ENCODE results near the gene DPP4.
A peak's percentile ranks its signal among the peaks of the same experiment; 100 is the strongest.

The DPP4 gene

DNA sequence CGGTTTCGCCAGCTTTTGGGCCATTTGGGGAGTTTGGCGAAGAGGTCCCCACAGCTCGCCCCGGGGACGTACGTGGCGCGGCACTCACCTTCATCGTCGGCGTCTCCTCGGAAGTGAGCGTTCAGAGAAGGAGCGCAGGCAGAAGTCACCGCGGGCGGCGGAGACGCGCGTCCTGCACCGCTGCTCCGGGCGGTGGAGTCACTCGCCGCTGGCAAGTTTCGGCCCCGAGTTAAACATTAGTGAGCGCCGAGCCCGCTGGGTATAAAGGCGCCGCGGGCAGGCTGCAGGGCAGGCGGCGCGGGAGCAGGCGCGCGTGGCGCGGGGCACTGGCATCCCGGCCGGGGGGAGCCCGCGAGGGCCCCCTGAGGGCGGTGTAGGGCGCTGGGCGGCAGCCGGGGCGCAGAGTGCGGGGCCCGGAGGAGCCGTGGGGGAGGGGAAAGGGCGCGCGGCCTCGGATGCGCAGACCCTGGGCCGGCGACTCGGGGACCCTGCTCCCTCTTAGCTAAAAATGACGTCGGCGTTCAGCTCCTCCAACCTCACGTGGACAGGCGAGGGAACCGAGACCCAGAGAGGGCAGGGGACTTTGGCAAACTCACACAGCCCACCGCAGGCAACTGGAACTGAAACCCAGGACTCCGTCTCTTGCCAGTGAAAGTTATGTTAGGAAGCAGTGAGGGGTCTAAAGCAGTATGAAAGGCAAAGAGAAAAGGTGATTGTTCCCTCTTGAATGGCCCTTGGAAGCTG is at the start of gene DPP4:
TSS of gene DPP4 (minus strand) at position 328 of the 744 bp plus-strand sequence. CDS start at position 94, 234 bp downstream.
- no peak for DNase-seq (ENCODE audit: low read depth)

DNA sequence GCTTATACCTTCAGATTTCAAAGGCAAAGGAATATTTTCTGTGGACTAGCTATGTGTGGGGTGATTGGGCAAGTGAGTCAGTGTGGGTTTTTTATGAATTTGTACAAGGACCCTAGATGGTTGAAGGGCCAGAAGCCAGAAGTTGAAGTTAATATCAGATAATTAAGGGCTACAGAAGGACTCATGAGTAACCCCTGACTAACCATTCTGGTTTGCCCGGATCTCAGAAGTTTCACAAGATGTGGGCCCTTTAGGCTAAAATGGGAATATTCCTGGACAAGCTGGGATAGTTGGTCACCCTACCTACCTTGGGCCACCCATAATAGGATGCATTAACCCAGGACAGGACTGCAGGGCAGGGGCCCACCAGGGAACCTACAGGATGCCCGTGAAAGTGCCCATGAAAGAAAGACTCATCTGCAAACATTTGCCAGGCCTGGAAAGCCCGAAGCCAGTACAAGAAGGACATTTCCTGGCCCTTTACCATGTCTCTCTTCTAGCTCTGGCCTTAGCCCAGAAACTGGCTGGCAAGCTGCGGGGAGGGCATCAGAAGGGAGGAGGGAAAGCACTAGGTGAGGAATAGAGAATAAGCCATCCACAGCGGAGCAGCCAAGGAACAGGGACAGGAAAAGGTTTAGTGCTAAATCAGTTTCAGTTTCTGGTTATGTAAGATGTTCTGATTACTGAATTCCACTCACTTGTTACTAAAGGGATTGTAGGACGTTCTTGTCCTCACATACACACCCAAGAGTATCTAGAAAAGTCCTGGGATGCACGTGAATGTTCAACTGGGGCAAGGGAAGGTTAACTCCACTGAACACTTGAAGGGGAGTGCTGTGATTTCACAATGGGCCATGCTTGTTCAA is 44.4 kb upstream of the DPP4 start:
- peak; percentile 77 for DNase-seq (ENCODE audit: low read depth)

DNA sequence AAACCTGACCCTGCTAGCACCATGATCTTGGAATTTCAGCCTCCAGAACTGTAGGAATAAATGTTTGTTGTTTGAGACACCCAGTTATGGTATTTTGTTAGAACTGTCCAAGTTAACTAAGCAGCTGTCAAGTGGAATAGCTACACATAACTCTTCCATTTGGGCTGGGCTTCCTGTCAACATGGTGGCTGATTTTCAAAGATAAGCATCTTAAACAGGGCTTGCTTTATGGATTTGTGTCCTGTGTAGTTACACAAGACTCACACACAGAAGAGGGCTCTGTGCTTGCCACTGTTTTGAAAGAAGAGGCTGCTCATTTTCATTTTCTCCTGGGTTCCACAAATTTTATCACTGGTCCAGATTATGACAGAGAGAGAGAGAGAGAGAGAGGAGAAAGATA is 42.3 kb upstream of the DPP4 start:
- peak; percentile 50 for DNase-seq (ENCODE audit: low read depth)

DNA sequence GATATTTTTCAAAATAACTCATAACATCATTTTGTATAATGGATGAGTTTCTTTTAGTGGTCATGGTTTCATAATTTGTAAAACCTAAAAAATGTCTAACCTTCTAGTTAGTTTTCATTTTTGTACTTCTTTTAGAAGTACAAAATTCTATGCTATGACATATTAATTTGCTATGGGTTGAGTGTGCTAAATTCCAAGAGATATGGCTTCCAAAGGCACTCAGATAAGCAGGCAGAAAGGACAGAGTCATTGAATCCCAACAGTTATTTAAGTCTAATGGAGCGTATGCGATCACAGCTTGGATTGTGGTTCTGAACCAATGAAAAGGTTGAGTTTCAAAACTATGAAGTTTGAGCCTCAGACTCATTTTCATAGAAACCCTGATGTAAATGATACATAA is 41.1 kb upstream of the DPP4 start:
- DNase-seq (ENCODE audit: low read depth): no peak

DNA sequence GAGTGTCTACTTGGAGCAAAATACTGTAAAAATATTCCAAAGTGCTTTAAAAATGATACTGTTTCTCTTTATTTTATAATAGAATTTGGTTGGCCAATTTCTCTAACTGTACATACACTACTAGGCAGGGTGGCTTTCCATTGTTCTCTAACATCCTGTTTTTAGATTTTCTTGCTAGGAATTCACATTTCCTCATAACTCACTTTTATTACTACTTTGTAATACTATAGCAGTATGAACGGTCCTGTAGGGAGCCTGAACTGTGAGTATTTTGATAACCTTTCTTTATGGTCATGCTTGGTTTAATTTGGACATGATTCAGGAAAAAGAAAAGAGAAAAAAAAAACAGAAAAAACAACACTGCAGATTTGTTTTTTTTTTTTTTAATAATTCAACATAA is 40.3 kb upstream of the DPP4 start:
- no peak for DNase-seq (ENCODE audit: low read depth)

DNA sequence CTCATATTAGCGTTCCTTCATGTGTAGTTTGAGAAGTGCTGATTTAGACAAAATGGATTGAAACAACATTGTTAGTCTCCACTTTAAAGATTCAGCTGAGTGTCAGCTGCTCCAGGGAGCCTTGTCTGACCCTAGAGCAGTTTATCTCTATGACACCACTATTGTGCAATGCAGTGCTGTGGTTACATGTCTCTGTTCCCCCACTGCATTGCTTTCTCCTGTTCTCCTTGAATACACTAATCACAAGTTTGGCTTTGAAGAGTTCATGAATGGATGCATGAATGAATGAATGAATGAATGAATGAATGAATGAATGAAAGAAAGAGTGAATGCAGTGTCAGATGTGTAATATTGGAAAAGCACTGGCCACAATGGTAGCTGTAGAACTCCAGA is 39.8 kb upstream of the DPP4 start:
- DNase-seq (ENCODE audit: low read depth): peak; percentile 93

DNA sequence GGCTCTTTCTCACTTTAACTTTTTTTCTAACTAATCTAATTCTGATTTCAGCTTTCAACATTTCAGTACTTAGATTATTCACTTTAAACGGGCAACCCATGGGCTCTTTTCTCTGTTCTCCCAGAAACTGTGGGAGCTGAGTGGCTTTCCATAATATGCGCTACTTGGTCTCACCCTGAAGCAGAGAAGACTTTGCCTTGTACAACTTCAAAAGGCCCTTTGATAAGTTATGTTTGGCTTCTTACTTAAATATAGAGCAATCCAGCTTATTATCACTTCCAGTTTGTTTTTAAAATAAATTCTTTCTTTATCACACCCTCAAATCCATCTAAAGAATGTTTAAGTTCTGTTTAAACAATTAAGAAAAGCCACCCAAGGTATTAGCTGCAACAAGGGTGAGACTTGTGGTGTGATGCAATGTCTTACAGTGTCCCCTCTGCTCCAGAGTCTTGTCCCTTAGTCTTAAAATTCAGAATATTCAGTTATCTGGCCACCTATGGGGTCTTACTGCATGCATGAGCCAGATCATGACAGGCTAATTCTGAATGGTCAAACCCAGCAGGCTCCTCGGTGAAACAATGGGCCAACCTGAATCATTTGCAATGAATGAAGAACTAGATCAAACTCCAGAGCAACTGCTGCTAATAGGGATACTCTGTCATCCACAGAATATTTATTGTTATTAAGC is 39.2 kb upstream of the DPP4 start:
- no peak for DNase-seq (ENCODE audit: low read depth)

DNA sequence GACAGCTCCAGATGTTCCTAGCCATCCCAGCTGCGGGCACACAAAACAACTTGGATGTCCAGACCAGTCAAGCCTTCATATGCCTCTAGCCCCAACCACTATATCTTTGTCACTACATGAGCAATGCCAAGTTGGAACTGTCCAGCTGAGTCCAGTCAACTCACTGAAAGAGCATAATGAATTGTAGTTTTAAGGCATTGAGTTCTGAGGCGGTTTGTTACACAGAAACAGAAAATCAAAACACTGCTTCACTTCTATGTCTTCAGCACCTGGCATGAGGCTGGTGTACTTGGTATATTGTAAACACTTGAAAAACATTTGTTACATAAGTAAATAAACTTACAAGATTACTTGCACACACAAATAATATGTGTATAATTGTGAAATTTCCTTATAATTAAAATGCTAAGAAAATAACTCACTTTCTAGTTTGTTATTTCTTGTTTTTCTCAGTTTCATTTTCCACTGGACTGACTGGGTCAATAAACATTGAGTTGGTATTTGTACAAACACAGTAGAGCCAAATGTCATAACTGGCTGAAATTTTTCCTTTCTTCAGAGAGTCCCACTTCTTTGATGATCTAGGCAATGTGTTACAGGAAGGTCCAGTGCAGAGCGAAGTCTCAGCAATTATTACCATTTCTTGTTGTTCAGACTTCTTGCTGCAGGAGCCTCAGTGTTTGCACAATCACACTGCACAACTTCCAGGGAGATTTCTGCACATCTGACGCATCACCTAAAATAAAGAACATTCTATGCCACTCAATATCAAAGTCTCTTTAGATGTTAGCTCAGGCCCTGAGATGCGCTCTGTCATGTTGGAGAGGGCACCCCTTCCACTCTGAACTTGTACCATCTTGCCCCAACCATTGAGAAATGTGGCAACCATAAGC is 38.2 kb upstream of the DPP4 start:
- DNase-seq (ENCODE audit: low read depth): peak; percentile 58

DNA sequence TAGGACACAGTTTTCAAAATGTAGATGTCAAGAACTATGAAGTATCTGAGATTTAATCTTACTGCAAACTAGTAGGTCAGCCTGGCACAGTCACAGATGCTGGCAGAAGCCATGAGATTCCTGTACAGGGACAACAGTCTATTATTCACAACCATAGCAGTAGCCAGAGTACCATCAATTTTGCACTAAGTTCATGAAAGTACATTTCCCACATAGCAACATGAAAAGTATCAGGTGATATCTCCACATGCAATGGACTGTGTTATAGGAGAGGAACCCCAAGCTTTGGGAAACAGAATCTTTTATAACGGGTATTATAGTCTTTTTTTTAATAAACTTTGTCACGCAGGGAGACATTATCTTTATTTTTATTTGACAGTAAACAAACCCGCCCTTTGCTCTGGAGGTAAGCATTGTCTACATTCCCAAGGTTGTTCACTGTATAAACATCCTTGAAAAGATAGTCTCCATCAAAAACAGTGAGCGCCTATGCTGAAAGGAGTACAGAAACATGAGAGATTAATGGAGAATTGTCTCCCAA is 33.4 kb upstream of the DPP4 start:
- DNase-seq (ENCODE audit: low read depth): no peak

DNA sequence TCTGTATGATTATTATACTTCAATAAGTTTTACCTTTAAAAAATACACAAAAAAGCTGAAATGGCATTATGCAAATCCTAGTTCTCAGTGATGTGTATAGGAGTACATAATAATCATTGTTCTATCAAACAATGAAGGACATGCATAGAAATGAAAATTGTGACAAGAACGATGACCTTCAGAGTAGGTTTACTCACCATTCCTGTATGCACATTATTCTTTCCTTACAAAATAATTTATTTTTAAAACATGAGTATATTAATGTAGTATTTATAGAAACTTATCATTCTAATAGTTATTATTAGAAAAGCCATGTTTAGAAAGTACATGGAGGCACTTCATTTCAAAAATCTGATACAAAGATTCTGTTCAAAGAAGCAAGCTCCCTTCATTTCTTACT is 32.7 kb upstream of the DPP4 start:
- DNase-seq (ENCODE audit: low read depth): no peak

DNA sequence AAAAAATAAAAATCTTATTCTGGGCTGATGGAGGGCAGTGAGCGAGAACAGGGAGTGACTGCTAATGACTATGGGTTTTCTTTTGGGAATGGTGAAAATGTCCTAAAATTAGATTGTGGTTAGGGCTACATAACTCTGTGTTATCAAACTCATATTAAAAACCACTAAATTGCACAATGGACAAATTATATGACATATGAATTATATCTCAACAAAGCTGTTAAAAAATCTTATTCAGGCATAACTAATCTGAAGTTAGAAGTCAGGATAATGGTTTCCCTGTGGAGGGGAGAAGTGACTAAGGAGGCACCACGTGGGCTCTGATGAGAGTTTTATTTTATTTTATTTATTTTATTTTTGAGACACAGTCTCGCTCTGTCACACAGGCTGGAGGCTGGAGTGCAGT is 32.1 kb upstream of the DPP4 start:
- DNase-seq (ENCODE audit: low read depth): peak; percentile 87

DNA sequence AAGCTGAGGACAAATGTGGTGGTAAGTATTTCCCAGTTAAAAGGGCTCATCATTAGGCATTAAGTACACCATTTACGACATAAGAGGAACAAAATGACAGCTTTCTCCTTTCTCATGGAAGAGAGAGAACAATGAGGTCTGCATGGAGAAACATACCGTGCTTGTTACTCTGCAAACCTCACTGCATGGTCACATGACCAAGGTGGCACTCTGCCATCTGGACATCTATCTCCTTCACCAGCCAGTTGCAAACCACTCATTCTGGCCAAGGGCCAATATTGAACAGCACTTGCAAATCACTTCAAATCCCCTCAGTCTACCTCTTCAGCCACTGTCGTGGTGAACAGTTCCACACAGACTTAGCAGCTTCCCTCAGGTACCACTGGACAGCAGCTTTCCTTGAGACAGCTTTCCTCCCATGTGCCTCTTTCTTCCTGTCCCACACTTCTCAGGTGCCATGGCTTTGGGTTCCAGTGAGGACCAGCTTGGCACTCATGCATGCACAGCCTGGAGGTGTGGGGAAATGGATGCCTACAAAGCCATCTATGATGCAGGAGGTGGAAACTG is 29.5 kb upstream of the DPP4 start:
- DNase-seq (ENCODE audit: low read depth): peak; percentile 55

DNA sequence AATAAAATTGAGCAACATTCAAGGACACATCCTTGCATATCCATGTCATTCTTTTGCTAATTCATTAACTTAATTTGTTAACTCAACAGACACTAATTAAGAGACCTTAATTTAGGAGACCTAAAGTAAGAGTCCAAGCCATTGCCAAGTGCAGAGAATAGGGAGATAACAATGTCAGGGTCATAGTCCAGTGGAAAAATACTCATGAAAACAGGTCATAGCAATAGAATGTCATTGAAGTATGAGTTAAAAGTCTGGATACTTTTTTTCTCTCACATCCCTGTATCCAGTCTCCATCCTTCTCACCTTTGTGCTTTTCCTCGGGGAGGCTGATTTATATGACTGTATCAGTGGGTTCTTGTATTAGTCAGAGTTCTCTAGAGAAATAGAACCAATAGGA is 26.6 kb upstream of the DPP4 start:
- no peak for DNase-seq (ENCODE audit: low read depth)

DNA sequence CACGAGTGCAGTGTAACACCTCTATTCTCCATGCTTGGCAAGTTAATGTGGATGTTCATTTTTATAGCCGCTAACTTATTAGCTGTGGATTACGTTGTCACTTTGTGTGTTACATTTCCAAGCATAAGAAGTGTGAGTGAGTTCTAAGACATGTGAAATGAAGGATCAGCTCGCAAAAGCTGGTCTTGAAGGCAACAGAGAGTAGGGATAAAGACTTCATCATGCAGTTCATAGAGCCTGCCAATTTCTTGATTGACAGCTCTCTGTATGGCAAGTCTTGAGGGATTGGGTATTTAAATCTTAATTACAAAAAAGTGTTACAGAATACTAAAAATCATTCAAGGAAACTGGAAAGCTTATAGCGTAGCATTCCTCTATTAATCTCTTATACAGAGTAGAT is 25.8 kb upstream of the DPP4 start:
- no peak for DNase-seq (ENCODE audit: low read depth)

DNA sequence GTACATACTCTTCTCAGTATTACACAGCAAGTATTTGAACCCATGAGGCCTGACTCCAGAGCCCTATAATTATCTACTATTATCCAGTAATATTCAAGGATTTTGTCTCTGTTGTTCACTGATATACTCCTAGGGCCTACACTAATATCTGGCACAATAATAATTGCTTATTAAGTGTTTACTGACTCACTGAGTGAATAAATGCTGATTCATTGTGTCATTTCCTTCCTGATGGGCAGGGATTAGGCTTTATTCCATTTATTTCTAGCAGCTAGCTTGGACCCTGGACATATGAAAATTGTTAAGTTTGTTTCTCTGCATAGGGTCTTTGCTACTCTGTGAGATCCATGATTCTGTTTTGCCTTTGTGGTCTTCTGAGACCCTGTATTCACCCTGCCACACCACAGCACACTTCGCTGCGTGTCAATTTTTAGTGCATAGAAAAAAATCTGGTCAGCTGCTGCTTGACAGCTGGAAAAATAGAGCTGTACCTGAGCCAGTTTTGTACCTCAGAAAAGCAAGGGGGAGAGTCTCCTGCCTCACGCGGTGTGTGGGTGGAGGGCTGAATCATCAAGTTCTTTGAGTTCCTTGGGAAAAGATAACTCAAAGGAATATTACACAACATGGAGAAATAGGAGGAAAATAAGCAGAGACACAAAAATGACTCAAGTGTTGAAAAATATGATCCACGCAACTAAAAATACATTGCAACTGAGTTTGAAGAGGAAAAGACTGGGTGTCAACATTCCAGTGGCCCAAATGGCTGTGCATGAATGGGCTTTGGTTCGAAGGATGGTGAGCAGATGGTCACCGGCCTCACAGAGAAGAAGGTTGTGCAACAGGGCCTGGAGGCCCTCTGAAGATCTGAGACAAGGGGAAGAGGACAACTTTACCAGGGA is 18.9 kb upstream of the DPP4 start:
- DNase-seq (ENCODE audit: low read depth): peak; percentile 99

DNA sequence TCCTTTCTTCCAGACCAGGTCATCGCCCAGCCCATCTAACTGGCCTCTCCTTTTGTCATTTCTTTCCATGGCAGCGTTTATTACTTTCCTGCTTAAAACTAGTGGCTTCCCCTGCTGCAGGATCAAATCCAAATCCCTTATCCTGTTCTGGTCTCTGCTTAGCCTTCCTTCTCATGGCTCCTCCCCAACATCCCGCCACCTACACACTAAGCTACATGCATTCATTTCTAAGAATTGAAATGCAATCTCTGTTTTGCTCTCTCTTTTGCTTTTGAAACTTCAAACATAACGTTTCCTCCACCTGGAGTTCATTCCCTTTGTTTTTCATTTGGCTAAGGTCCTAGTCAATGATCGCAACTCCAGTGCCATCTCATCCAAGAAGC is 18.0 kb upstream of the DPP4 start:
- no peak for DNase-seq (ENCODE audit: low read depth)

DNA sequence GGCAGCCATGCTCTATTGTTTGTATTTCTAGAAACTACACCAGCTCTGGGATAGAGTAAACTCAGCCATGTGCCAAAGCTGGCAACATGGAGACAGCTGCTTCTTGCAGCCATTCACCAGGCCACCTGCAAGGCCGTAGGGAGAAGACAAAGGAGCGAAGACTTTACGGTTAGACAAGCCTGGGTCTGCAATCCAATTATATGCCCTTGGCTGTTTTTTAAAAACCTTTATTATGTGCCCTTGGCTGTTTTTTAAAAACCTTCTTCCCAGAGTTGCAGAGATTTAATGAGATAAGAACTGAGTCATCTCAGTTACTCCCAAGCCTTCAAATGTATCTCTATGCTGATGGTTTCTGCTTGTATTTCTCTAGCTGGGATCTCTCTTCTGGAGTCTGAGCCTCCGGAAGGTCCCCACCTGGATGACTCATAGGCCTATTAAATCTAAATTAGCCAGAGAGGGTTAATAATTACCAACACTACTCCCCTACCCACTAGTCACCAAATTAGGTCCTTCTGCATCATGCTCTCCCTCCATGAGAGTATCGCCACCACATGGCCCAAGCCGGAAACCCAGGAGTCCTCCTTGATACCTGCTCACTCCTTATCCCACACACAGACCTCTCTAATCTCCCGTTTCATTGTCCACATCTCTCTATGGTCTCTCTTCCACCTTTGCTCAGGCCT is 17.5 kb upstream of the DPP4 start:
- DNase-seq (ENCODE audit: low read depth): peak; percentile 72

DNA sequence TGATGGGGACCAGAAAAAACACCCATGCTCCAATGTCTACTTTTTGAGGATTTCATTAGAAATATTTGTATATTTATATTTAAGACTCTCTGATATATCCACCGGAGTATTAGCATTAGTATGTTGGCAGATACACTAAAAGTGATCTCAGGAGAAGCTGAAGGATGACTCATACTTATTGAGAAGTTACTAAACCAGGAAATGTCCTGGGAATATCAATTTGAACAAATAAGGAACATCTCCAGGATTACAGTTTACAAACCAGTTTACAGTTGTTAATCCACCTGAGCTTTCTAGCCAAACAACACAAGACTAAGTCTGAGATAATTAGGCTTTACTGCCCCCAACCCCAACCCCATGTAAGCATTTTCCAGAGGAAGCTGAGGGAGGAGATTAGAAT is 16.1 kb upstream of the DPP4 start:
- no peak for DNase-seq (ENCODE audit: low read depth)

DNA sequence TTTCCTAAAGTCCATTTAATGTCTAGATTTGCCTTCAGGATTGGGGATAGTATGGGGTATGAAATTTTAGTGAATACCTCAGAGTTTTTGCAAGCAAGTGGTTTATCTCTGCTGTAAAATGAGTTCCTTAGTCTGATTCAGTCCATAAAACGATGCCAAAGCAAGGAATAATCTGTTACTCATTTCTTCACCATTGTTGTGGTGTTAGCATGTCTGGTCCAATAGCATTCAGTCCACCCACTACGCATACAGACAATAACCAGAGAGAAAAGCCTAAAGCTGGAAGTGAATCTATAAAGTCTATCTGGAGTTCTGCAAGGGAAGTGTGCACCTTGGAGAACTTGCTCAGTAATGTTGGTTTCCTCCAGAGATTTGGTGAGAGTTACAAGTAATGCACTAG is 12.9 kb upstream of the DPP4 start:
- peak; percentile 64 for DNase-seq (ENCODE audit: low read depth)

All from amniotic epithelial cell (primary cell).